K562 (cell line): ENCODE results near the gene FGGY. TPM values are rescaled to one million over a fixed set of nuclear protein-coding genes. Genes with fewer than 3 reads are reported as not detected.

ENCODE experiments used
- ATAC-seq: fragments of 200-7000 bp; cut with Tn5 transposase; 3 replicates; pipeline ENCODE4 v1.9.1; 2020; ENCODE audit warnings: moderate library complexity
- BruUV-seq: library from RNA; stranded (reverse); fragments of 400-500 nt; replicated peaks from 2 replicates; lab custom pipeline; 2021; lab: Mats Ljungman, UMichigan
- CTCF ChIA-PET: fragments of 300-600 bp; formaldehyde crosslinking; extraction: SDS; loops from one replicate; lab custom pipeline; 2021; ENCODE audit warnings: low intra/inter-chr PET ratio; lab: Yijun Ruan, JAX
- POLR2A ChIA-PET: fragments of 300-600, 350-650 bp; sonication (Branson Sonifier 250); formaldehyde crosslinking; extraction: SDS; loops from one replicate; lab custom pipeline; 2021; ENCODE audit warnings: antibody characterized with exemption, inconsistent platforms; lab: Yijun Ruan, JAX
- DNase-seq, 4 experiments: peaks; one replicate each; pipeline versions ENCODE4 v3.0.0 to v3.0.0-alpha.2; 2011 to 2018; ENCODE audit warnings: low spot score in 3 of 4, mixed read lengths in 3 of 4; ENCODE audit errors: extremely low read depth in 1 of 4
- FAIRE-seq: peaks from 2 replicates; lab custom pipeline; 2011; peaks lifted over from hg19 to GRCh38; lab: Jason Lieb, UNC
- H2AFZ ChIP-seq: 2 replicates; pipeline ENCODE4 v1.6.0; 2011; ENCODE audit warnings: low read depth, low read length, control low read depth, inconsistent platforms
- H3K27ac ChIP-seq: fragments of 200-600 bp; 3 replicates; pipeline ENCODE4 v1.8.0; 2011; ENCODE audit warnings: low read depth, mild to moderate bottlenecking, control low read depth, inconsistent platforms, low read length, moderate library complexity, mixed read lengths; ENCODE audit errors: extremely low read depth
- H3K27me3 ChIP-seq, 2 experiments: fragments of 300-600 bp in 1 of 2; 2 replicates in 1 of 2; 3 replicates in 1 of 2; pipeline versions ENCODE4 v1.6.0 to v1.8.0; 2011; ENCODE audit warnings: inconsistent platforms in 2 of 2, low read length in 2 of 2, mild to moderate bottlenecking in 1 of 2, mixed read lengths in 1 of 2, moderate library complexity in 1 of 2; ENCODE audit not compliant: control insufficient read depth in 2 of 2, insufficient read depth in 2 of 2
- H3K36me3 ChIP-seq: fragments of 300-600 bp; 3 replicates; pipeline ENCODE4 v1.8.0; 2011; ENCODE audit warnings: mild to moderate bottlenecking, low read length, inconsistent platforms; ENCODE audit not compliant: control insufficient read depth, insufficient read depth
- H3K4me1 ChIP-seq, 2 experiments: fragments of 200-600 bp in 1 of 2; replicated peaks in 1 of 2; 2 replicates in 1 of 2; 3 replicates in 1 of 2; pipeline versions ENCODE4 v1.5.1 to v1.8.0; 2011; ENCODE audit warnings: inconsistent platforms in 2 of 2, low read length in 2 of 2, mild to moderate bottlenecking in 1 of 2, mixed read lengths in 1 of 2, moderate library complexity in 1 of 2; ENCODE audit not compliant: control insufficient read depth in 2 of 2, insufficient read depth in 2 of 2
- H3K4me2 ChIP-seq: 2 replicates; pipeline ENCODE4 v1.6.1; 2011; ENCODE audit warnings: low read length, control low read depth, inconsistent platforms, mixed read lengths; ENCODE audit not compliant: insufficient read depth
- H3K4me3 ChIP-seq: fragments of 200-600 bp; sonication (generic), shearing (Covaris generic); 2 replicates; pipeline ENCODE4 v1.5.1; 2016; ENCODE audit warnings: control low read depth, inconsistent platforms
- H3K79me2 ChIP-seq: fragments of 200-600 bp; 3 replicates; pipeline ENCODE4 v1.8.0; 2011; ENCODE audit warnings: low read length, inconsistent platforms; ENCODE audit not compliant: control insufficient read depth, insufficient read depth
- H3K9ac ChIP-seq, 2 experiments: 2 replicates each; pipeline versions ENCODE4 v1.6.0 to v1.6.1; 2011; ENCODE audit warnings: low read depth in 2 of 2, low read length in 2 of 2, control low read depth in 1 of 2, inconsistent platforms in 1 of 2, mild to moderate bottlenecking in 1 of 2, mixed read lengths in 1 of 2; ENCODE audit not compliant: insufficient read depth in 1 of 2
- H3K9me1 ChIP-seq: one replicate; pipeline ENCODE4 v1.6.0; 2011; ENCODE audit warnings: inconsistent platforms, mild to moderate bottlenecking, low read length, moderate library complexity; ENCODE audit not compliant: control insufficient read depth, insufficient read depth
- H3K9me3 ChIP-seq: replicated peaks from 2 replicates; pipeline ENCODE4 v1.5.1; 2011; ENCODE audit warnings: low read depth, low read length, inconsistent platforms; ENCODE audit not compliant: control insufficient read depth, insufficient read depth
- H4K20me1 ChIP-seq: replicated peaks from 2 replicates; pipeline ENCODE4 v1.6.1; 2011; ENCODE audit warnings: low read length, inconsistent platforms, mixed read lengths; ENCODE audit not compliant: control insufficient read depth, insufficient read depth
- ASH1L ChIP-seq: fragments of 450-650 bp; IDR thresholded peaks from 2 replicates; pipeline ENCODE4 v1.6.1; 2018; ENCODE audit warnings: borderline replicate concordance, mild to moderate bottlenecking, low read depth; ENCODE audit not compliant: partially characterized antibody
- ESRRB ChIP-seq: fragments of 250-450 bp; sonication (Bioruptor Pico); IDR thresholded peaks from 2 replicates; pipeline ENCODE4 v1.5.0; 2020; ENCODE audit warnings: mild to moderate bottlenecking, moderate library complexity, borderline replicate concordance
- MAFG ChIP-seq: fragments of 450-650 bp; conservative IDR thresholded peaks from 2 replicates; pipeline ENCODE4 v1.6.1; 2016; ENCODE audit warnings: missing genetic modification characterization, missing compliant biosample characterization
- NCOA6 ChIP-seq: fragments of 450-650 bp; IDR thresholded peaks from 2 replicates; pipeline ENCODE4 v1.6.1; 2017; ENCODE audit warnings: mild to moderate bottlenecking
- SMC3 ChIP-seq: conservative IDR thresholded peaks from 2 replicates; pipeline ENCODE4 v1.6.1; 2011; ENCODE audit warnings: low read depth, low read length, improper control_type of control experiment; ENCODE audit not compliant: insufficient read depth
- TAL1 ChIP-seq: fragments of 450-650 bp; IDR thresholded peaks from 2 replicates; pipeline ENCODE4 v1.6.1; 2016; ENCODE audit warnings: mild to moderate bottlenecking
- ZFP36 ChIP-seq: fragments of 150-350 bp; IDR thresholded peaks from 2 replicates; pipeline ENCODE4 v1.6.1; 2018; ENCODE audit warnings: low read length, low read depth; ENCODE audit not compliant: partially characterized antibody
- ZNF282 ChIP-seq: sonication (generic); formaldehyde crosslinking; IDR thresholded peaks from 2 replicates; pipeline ENCODE4 v1.8.1; 2023; ENCODE audit warnings: missing genetic modification reagents
- ZNF316 ChIP-seq: fragments of 450-650 bp; IDR thresholded peaks from 2 replicates; pipeline ENCODE4 v1.6.1; 2016
- ZNF75A ChIP-seq: fragments of 450-650 bp; formaldehyde crosslinking; IDR thresholded peaks from 2 replicates; pipeline ENCODE4 v1.4.0; 2020; ENCODE audit warnings: mild to moderate bottlenecking
- ZNF785 ChIP-seq: fragments of 250-450 bp; sonication (Bioruptor Pico); IDR thresholded peaks from 2 replicates; pipeline ENCODE4 v1.4.0; 2020; ENCODE audit warnings: mild to moderate bottlenecking
- whole genome bisulfite sequencing: fragments of 100-300 bp; shearing (Covaris generic); methylation state at CpG from one replicate; pipeline ENCODE4 v1.1.6; 2016; ENCODE audit warnings: low coverage, mixed read lengths; ENCODE audit not compliant: insufficient coverage; ENCODE audit errors: missing lambda C conversion rate; 5-methylcytosine and 5-hydroxymethylcytosine counted together
- in situ Hi-C: fragments of 300-500 bp; cut with MboI; formaldehyde crosslinking; loops from 4 replicates; pipeline ENCODE4 v1.15.0; 2018; ENCODE audit warnings: inconsistent platforms, mixed read lengths
- intact Hi-C: fragments of 100-400 bp; cut with micrococcal nuclease; formaldehyde crosslinking; loops from 2 replicates; pipeline ENCODE4 v1.14.2; 2022
- polyA plus RNA-seq, 8 experiments: library from polyadenylated mRNA; depleted of rRNA in 4 of 8; stranded (reverse) in 5 of 8; unstranded in 3 of 8; fragments of >200 nt; fragmentation: Nextera tagmentation in 2 of 8; fragmentation: Illumina TruSeq in 1 of 8; extraction: Ambion mirVana in 2 of 8; extraction: Trizol in 1 of 8; gene quantifications; 2 replicates each; pipeline versions ENCODE4 v1.2.1 to v1.2.3, GENCODE V29; 2011 to 2014; ENCODE audit warnings: inconsistent platforms in 1 of 8, missing spikeins in 1 of 8
- total RNA-seq, 7 experiments: library from RNA; depleted of rRNA in 6 of 7; stranded (reverse); fragments of >200 nt in 6 of 7; fragmentation: Illumina TruSeq in 2 of 7; extraction: Trizol in 2 of 7; gene quantifications; 2 replicates each; pipeline versions ENCODE4 v1.2.1 to v1.2.3, GENCODE V29; 2011 to 2021; ENCODE audit warnings: low replicate concordance in 1 of 7
- TF ChIP-seq, protein P1 (sequence below): fragments of 250-450 bp; sonication (Bioruptor Pico); IDR thresholded peaks from 2 replicates; pipeline ENCODE4 v1.4.0; 2020; ENCODE audit warnings: borderline replicate concordance
- TF ChIP-seq, protein P2 (sequence below): fragments of 450-650 bp; IDR thresholded peaks from 2 replicates; pipeline ENCODE4 v1.6.1; 2014; ENCODE audit warnings: low read depth, mild to moderate bottlenecking, moderate library complexity, borderline replicate concordance

The FGGY gene
- total and polyA plus RNA-seq, 9 of the 15 experiments (the other 6 are each of a cell fraction or from before 2014, with no cell fraction given): 9.7 to 19.2 (median 12.6) TPM

DNA sequence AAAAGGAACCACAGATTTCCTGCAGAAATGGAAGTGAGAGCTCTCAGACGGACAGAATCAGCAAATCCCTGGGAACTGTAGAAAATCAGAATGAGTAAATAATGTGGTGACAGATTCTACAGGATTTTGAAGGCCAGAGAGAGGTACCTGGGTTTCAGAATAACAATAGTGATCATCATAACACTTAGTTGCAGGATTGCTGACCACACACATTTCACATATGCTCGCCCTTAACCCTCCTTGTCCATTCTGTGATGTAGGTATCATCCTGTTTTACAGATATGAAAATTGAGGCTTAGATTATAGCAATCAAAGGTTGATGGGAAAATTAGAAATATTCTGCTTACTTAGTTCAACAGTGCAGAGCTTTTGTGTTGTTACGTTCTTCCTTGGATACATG, 419.9 kb downstream of the FGGY start:
- no TSS peak for BruUV-seq
- in situ Hi-C loops: no loop called here

More for the DNA sequence above, 419.9 kb downstream of the FGGY start:
- POLR2A ChIA-PET: no interaction called here
- Histone ChIP-seq H3K4me1 (no peaks in the 10 kb centered on the region), H3K9ac (no peak overlapping the region), H3K4me3 (no peak overlapping the region), H3K9me3 (no peaks in the 10 kb centered on the region), H3K36me3 (no peaks in the 10 kb centered on the region), H3K27ac (no peak overlapping the region), H4K20me1 (no peaks in the 10 kb centered on the region), H3K27me3 (no peaks in the 10 kb centered on the region; a peak in 2 of 5 replicates), H3K4me2 (no peak overlapping the region), H3K79me2 (no peaks in the 10 kb centered on the region), H3K9me1 (no peaks in the 10 kb centered on the region), H2AFZ (no peak overlapping the region)
- 12% methylated on average over 3 of the region's 3 CpGs for WGBS
- intact Hi-C loops: no loop called here
- FAIRE-seq (no peak), ATAC-seq (no peak), DNase-seq (no peak)
- TF ChIP-seq, protein P1, sequence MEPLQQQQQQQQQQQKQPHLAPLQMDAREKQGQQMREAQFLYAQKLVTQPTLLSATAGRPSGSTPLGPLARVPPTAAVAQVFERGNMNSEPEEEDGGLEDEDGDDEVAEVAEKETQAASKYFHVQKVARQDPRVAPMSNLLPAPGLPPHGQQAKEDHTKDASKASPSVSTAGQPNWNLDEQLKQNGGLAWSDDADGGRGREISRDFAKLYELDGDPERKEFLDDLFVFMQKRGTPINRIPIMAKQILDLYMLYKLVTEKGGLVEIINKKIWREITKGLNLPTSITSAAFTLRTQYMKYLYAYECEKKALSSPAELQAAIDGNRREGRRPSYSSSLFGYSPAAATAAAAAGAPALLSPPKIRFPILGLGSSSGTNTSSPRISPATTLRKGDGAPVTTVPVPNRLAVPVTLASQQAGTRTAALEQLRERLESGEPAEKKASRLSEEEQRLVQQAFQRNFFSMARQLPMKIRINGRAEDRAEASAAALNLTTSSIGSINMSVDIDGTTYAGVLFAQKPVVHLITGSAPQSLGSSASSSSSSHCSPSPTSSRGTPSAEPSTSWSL (CRISPR knock-in tag): no peak
- TF ChIP-seq ZNF316 (peak; percentile 30), ZFP36 (no peak), ASH1L (no peak), NCOA6 (no peak), ZNF785 (CRISPR knock-in tag) (no peak), ESRRB (CRISPR knock-in tag) (no peak), ZNF75A (no peak), MAFG (0 out of 2 replicates have a peak, but pooled peaks have one; percentile 17), SMC3 (no peak), ZNF282 (no peak), TAL1 (no peak)
- TF ChIP-seq, protein P2, sequence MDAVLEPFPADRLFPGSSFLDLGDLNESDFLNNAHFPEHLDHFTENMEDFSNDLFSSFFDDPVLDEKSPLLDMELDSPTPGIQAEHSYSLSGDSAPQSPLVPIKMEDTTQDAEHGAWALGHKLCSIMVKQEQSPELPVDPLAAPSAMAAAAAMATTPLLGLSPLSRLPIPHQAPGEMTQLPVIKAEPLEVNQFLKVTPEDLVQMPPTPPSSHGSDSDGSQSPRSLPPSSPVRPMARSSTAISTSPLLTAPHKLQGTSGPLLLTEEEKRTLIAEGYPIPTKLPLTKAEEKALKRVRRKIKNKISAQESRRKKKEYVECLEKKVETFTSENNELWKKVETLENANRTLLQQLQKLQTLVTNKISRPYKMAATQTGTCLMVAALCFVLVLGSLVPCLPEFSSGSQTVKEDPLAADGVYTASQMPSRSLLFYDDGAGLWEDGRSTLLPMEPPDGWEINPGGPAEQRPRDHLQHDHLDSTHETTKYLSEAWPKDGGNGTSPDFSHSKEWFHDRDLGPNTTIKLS: no peak
- CTCF ChIA-PET: no interaction called here
